ENCODE results near the gene YTHDF1. TPM values are rescaled to one million over a fixed set of nuclear protein-coding genes. Genes with fewer than 3 reads are reported as not detected.

The YTHDF1 gene
- polyA plus RNA-seq, 1 donor, result 25.2 TPM

DNA sequence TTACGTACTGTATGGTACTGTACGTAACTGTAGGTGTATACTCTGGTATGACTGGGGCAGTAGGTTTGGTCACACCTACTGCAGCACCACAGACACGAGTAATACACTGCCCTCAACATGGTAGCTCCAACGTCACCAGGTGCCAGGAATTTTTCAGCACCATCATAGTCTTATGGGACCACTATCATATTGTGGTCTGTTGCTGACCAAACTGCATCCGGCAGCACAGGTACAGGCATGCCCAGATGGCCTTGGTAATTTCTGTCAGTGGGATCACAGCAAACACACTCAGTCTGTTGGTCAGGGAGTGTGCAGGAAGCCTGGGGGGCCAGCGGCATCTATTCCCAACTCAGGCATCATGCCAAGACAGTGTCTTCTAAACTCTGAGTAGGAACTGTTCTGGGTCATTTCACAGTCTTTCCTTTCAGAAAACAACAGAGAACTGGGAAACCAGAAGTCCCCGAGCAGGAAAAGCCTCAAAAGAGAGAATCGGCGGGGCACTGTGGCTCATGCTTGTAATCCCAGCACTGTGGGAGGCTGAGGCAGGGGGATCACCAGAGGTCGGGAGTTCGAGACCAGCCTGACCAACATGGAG is 5.8 kb downstream of the YTHDF1 start:
- no peak for DNase-seq (ENCODE audit: low read depth)

DNA sequence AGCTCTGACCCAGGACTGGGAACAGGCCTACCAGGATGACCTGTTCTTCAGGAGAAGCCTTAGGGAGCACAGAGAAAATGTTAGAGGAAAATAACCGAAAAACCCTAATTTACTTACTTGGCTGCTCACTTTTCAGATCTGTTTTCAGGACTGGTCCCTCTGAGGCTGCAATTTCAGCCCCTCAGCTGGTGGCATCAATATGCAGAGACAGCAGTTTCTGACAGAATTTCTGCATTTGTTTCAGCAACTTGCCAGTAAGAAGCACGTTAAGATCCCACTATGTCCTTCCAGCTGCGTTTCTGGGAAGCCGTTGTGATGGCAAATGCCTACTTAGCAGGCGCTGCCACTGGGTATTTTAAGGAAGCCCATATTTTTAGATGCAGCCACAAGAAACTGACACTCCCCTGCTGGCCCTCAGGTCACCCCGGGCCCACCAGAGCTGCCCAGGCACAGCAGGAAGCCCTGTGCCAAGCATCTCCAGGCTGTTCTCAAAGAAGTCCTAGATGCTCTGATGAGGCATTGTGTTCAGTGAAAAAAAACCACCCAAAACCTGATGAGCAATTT is 7.5 kb downstream of the YTHDF1 start:
- DNase-seq (ENCODE audit: low read depth), result no peak

DNA sequence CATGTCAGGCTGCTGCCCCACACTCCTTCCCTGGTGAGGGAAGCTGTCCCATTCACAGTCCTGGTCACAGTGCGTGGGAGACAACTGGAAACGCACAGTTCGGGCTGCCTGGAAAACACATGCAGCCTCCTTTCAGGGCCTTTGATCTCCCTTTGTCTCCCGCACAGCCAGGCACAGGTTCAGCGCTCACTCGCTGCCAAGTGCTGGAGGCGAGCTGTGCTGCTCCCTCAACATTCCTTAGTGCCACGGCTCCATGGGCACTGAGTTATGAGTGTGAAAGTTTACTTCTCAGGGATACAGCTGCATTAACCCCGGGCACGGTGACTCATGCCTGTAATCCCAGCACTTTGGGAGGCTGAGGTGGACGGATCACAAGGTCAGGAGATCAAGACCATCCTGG is 9.1 kb downstream of the YTHDF1 start:
- DNase-seq (ENCODE audit: low read depth), result no peak

DNA sequence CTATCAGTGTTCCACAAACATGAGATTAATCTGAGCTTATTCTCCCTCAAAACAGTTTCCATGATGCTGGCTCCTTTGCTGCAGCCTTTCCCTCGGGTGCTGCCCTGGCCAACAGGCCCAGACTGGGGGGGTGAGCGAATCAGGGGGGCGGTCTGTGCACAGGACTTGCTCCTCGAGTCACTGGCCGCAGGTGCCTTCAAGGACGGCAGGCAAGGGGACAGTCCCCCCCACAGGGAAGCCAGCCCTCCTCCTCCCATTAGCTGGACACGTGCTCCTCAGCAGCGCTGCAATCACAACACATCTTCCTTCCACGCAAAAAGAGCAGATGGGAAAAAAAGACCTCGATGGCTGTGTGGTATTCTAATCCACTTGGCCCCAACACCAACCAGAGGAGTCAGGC is 10.0 kb downstream of the YTHDF1 start:
- DNase-seq (ENCODE audit: low read depth), result no peak

DNA sequence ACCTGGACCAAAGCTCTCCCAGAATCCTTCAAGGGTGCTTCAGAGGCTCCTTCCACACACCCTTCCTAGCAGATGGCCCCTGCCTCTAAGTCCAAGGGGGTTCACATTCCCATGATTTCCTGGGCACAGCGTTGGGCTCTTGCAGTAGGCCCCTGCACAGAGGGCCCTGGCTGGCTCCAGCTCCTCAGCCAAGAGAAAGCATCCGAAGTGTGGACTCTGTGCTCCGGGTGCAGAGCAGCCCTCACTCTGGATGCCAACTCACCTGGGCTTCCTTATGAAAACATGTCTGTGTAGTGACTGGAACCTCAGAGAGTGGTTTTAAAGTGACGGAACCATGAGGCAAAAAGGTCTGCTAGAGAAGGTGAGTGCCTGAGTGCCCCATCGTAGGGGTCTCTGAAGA is 11.6 kb downstream of the YTHDF1 start:
- DNase-seq (ENCODE audit: low read depth), result no peak

DNA sequence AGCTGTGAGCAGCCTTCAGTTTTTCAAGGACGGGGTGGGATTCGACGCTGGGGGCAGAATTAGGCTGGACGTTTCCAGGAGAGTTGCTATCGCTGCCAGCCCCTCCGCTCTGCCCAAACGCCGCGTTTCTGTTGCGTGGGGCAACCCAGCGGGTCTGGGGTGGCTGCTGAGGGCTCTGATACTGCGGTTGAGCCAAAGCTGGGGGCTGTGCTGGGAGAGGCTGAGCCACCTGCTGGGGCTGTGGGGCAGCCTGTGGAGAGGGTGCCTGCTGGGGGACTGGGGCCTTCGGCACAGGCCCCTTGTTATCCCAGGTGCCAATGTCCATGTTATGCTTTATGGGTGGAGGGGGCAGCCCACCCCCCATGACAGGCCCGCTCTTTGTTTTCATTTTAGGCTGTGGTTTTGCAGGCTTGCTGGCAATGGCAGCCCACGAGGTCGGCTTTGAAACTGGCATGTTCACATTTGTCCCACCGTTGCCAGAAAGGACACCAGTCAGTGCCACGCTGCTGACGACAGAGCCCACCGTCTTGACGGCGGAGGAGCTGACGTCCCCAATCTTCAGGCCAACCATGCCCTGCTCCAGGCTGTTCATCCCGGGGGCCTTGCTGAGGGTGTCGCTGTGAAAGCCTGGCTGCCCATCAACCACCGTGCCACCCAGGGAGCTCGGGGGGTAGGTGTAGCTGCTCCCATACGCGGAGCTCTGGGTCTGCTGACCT is 13.0 kb downstream of the YTHDF1 start:
- no peak for DNase-seq (ENCODE audit: low read depth)

DNA sequence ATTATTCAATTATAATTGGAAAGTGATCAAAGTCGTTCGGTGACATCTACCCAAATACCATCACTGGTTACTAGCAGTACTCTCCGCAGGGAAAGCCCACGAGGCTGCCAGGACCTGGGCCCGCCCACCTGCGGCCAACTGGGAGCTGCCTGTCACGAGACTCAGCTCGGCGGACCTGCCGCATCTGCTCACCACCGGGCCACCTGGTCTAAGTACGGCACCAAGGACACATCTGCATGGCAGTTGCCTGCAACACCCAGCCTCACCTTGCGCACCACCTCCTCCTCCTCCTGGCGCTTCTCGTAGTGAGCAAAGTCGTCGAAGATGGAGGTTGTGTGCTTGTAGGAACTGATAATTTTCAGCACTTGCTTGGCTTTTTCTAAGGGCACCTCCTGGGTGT is 13.9 kb downstream of the YTHDF1 start:
- no peak for DNase-seq (ENCODE audit: low read depth)

DNA sequence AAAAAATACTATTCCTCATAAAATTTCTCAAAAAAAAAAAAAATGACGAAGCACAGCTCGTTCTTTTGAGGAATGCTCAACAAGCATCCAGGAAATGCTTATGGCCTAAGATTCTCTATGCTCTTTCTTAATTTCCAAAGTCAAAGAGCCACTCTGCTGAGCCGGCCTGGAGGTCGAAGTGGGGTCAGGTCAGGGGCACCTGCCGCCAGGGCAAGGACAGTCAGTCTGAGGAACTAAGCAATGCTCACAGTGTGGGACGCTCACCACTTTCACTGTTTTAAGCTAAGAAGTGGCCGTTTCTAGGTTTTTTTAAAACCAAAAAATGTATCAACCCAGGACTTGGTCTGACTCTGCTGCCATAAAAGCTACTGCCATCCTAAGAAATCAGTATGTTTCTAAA is 17.3 kb downstream of the YTHDF1 start:
- DNase-seq (ENCODE audit: low read depth), result no peak

DNA sequence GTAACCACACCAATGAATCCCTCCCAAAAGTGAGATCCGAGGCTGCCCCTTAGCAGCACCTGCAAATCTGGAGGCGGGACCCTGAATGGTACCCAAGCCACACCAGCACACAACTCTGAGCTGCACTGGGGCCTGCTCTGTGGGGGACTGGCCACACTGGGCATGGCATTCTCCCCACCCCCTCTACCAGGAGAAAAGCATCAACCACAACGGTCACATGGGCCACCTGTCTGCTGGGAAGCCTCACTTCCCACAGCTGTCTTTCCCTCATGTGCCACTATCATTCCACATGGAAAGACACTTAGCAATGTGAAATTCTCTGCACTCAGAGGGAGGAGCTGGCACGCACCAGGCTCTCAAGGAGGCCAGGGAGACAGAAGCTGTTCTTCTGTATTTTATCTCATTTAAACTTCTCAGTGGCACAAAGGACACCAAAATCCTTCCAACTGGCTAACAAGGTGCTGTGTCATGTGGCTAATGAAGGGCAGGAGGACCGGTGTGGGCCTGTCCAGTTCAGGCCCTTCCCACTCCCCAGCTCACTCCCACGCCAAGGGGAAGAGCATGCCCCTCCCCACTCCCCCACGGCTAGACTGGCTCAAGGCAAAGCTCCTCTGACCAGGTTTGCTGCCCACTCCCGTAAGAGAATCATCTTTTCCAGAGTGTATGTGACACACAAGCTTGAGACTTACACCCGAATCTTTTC is 19.0 kb downstream of the YTHDF1 start:
- DNase-seq (ENCODE audit: low read depth), result no peak

DNA sequence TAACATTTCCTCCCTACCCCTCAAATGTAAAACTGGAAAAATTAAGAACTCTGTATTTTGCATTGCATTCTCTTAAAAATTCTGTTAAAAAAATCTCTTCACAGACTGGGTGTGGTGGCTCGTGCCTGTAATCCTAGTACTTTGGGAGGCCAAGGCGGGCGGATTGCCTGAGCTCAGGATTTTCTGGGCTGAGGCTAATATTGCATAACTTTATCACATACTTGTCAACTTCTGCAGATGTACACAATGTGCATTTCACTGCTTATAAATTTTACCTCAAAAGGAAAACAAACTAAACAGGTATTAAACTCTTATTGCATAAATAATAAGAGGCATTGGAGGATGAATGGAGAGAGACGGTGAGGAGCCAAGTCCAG is 21.1 kb downstream of the YTHDF1 start:
- no peak for DNase-seq (ENCODE audit: low read depth)

DNA sequence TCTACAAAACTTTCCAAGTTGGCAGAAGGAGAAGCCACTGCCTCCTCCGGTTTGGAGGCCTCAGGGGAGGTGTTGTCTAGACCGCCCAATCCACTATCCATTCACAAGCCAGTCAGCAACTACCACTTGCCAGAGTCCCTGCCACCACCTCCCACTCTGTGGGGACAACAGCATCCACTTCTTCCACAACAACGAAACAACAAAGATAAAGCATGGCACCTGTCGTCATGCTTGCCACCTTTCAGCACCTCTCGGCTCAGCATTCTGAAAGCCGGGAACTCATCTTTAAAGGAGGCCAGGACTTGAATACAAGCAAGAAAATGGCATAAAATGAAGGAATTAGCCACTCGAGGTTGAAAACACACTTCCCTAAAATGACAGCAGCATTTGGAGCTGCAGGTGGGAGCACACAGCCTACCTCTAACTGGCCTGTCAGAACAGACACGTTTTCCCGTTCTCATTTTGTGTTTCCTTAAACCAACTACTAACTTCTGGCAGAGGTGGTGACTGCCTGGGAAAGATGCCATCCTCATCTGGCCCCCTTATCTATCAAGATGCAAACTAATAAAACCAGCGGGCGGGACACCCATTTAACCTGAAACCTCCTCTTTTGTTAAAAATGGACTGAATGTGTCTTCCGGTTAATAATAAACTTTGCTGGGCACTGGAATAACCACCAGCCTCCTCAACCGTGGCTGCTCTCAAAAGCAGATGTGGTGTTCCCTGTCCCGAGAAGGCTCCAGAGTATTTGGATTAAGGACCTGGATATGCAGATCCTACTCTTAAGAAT is 21.7 kb downstream of the YTHDF1 start:
- no peak for DNase-seq (ENCODE audit: low read depth)

DNA sequence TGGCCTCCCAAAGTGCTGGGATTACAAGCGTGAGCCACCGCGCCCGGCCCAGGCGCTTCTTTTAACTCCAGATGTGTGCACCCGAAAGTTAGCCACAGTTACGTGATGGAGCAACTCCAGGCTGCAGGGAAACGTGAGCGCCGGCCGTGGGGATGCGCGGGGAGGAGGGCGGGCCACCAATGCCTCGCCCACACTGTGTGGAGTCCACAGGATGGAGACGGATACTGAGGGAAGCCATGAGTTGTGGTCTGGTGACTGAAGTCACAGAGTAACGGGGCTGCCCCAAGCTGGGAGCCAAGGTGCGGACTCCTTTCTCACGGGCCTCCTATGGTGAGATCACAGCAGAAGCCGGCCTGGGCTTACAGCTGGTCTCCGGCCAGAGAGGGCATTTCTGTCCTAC is 23.2 kb downstream of the YTHDF1 start:
- no peak for DNase-seq (ENCODE audit: low read depth)

DNA sequence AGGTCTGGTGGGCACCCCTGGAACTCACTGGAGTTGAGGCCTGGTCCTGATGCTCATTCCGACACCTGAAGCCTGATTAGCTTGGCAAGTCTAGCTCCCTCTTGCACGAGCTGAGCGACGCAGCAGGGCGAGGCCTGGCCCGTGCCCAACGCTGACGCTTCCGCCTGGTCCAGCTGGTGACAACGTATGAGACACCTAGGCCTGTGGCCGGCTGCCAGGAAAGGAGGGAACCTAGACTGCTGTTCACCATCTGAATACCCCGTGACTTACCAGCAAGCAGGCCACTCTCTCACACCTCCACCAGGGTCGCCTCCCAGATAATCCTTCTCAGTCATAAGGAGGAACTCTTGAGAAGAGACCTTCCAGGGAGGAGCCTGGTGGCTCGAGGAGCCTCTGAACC is 24.5 kb downstream of the YTHDF1 start:
- DNase-seq (ENCODE audit: low read depth), result no peak

DNA sequence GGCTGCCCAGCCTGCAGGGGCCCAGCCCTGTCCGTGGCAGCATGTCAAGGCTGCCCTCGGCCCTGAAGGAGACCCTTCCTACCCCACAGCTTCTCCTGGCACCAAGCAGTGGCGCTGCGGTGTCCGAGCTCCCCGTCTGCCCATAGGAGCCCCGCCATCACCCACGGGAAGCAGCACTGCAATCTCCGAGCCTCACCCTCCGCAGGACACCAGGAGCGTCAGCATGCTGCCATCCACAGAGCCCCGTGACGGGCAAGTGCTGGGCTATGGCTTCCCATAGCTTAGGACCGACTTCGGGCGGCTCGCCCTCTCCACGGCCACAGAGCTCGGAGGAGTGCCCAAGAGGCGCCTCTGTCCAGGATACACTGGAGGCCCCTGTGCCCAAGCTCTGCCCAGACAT is 25.1 kb downstream of the YTHDF1 start:
- no peak for DNase-seq (ENCODE audit: low read depth)

DNA sequence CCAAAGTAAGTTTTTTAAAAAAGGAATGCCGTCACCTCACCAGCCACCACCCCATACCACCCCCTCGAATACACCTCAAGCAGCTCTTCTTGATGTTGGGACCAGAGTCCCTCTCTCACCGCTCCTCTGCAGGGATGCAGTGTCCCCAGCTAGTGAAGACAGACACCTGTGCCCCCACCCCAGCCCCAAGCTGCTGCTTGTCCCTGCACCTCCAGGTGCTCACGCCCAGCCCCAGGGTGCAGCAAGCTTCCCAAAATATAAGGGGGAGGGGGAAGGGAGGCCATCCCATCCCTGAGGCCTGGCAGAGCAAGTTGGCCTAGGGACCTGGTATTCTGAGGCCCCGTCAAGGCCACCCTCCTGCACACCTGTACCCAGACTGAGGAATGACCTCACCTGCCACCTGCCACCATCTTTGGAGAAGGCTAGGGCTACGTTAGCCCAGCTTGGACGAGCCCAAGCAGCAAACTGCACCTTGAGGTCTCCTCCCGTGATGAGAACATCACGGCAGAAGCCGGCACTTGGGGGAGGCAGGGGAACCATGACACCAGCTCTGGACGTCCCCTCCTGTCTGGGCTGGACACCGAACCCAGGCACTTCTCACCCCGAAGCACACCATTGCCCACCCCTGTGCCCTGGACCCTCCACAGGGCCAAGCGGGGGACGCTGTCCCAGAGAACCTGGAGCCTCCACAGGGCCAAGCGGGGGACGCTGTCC is 25.9 kb downstream of the YTHDF1 start:
- DNase-seq (ENCODE audit: low read depth), result no peak

DNA sequence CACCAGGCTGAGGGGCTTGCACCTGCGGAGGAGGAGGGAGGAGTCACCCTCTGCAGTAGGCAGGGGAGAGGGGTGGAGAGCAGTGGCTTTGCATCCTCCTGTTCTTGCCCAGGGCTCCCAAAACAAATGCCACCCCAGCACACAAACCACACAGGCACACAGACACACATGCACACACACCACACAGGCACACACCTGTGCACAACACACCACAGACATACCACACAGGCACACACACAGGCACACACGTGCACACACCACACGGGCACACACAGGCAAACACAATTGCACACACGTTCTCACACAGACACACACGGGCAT is 26.6 kb downstream of the YTHDF1 start:
- no peak for DNase-seq (ENCODE audit: low read depth)

DNA sequence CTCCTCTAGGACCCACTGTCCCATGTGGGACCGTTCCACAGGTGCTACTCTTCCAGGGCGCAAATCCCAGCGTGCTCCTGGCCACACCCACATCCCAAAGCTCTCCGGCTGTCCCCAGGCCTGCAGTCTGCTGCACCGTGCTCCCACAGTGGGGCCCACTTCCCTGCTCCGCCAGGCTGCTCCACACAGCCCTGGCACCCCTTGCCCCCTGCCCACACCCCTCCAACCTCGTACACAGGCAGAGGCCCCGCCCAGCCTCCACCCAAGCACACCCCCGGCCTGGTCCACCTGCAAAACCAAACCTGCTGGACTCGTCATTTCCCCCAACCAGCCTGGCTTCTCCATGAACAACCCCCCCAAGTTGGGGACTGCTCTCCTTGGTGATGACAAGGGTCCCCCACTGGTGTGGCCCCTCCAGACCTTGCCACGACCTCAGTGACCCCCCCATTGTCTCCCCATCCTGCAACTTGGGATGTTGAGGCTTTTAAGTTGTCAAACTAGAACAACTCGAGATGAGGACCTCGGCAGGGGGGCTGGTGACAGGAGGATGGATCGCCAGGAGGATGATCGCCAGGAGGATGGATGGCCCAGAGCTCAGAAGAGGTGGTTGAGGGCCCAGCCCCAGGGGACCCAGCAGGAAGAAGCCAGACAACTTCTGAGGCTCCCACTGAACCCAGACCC is 27.1 kb downstream of the YTHDF1 start:
- DNase-seq (ENCODE audit: low read depth), result no peak

DNA sequence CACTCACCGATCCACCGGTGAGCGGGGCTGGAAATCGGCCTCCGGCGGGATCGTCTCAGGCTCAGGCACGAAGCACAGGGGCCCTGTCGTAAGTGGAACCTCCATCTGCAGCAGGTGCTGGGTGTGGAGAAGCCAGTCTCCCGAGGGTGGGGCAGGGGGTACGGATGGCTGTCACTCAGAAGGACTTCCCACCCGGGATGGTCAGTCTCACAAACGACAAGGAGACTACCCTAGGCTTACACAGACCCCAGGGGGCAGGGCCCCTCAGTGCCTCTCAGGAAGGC is 27.8 kb downstream of the YTHDF1 start:
- no peak for DNase-seq (ENCODE audit: low read depth)

DNA sequence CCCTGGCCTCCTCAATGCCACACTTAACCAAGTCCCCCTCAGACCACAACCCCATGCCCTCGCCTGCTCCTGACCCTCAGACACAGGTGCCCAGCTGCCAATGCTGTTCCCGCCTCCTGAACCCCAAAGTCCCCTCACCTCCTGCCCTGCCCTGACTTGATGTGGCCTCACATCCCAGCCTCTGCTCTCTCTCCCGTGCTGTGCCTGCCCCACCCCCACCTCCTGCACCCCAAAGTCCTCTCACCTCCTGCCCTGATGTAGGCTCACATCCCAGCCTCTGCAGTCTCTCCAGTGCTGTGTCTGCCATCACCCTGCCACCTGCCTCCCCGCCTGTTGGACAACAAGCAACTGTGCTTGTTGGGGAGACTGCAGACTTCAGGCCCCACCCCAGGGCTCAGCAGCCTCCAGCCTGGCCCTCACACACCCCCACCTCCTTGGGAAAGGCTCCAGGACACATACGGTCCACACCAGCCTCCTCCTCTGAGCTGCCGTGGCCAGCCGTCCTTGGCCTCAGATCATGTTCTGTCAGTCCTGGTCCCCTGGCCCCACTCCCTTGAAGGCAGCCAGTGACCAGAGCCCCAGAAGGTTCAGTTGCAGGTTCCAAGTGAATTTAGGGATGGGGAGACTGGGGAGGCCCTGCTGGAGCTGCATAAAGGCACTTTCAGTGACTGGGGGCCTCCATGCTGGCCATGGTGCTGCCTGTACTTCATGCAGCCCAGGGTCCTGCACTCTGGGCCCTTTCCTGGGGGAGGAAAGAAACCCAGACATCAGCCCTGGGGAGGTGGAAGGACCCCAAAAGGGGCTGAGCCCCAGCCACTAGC is 28.4 kb downstream of the YTHDF1 start:
- DNase-seq (ENCODE audit: low read depth), result no peak

DNA sequence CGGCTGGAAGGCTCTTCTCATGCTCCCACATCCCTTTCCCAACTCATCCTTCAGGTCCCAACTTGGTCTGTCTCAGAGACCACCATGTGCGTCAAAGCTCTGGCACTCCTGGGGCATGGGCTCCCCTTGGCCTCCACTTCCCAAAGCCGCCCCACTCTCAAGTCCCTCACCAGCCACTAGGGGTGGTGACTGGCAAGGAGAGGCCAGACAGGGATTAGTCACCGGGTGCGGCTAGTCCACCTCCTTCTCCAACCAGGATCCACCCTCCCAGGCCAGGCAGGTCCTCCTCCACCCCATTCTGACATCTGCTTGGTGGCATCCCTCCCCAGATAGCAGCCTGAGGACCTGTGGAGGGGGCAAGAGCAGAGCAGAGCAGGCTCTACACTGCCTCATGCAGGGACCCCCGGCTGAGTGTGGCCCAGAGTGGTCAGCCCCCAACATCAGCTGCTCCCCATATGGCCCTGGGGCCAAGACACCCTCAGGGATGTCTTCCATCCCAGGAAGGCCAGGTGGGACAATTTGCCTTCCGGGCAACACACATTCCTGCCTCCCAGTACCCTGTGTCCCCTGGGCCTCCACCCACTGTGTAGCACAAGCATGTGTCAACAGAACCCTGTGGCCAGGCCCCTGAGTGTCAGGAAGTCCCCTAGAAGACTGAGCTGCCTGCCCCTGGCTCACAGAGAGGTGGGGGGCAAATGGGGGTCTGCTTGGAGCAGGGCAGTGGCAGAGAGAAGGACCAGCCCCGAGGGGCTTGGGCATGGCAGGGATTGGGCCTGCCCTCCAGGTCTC is 29.2 kb downstream of the YTHDF1 start:
- DNase-seq (ENCODE audit: low read depth), result no peak
